Gastrocnemius medialis (tissue), 4 donors: ENCODE data around the gene PID1.

Experiments
- CTCF ChIP-seq, 5 experiments: fragments of 450-650 bp in 3 of 5; fragments of 200-600 bp in 2 of 5; sonication (generic) in 2 of 5; IDR thresholded peaks in 4 of 5; conservative IDR thresholded peaks in 1 of 5; 1 replicate in 4 of 5; 2 replicates in 1 of 5; pipeline ENCODE4 v1.5.1; 2016 to 2019; ENCODE audit warnings: antibody characterized with exemption in 5 of 5, mild to moderate bottlenecking in 3 of 5, moderate library complexity in 3 of 5
- POLR2A ChIP-seq, 2 donors: fragments of 450-650 bp; IDR thresholded peaks; one replicate each; pipeline ENCODE4 v1.6.1; 2017; ENCODE audit warnings: antibody characterized with exemption in 2 of 2, mild to moderate bottlenecking in 2 of 2, moderate library complexity in 2 of 2

- TF ChIP-seq CTCF (IDR thresholded peaks at IDR 0.05 in 4 of 5, conservative IDR thresholded peaks at IDR 0.05 in 1 of 5) (no peak), POLR2A (IDR thresholded peaks at IDR 0.05) (no peak)
Observed at GRCh38 chr2:228983700-228984099, 287.4 kb downstream of the PID1 start.
